Stimulated activated CD8-positive, alpha-beta memory T cell treated with anti-CD3 and anti-CD28 coated beads, Interleukin-2, amount 100 ng/mL, for 1 hour (primary cell): ENCODE data around the gene TOMM7.
A peak's percentile ranks its signal among the peaks of the same experiment; 100 is the strongest.
"Not testable (repeated sequence)": the region's sequence is repeated elsewhere in the genome, so short reads cannot be mapped to it uniquely, and the experiment has no call there.

Experiments used
- DNase-seq, 2 donors: peaks; one replicate each; pipeline ENCODE4 v3.0.0-alpha.2; 2020; ENCODE audit warnings: low read depth in 2 of 2

The TOMM7 gene

DNA sequence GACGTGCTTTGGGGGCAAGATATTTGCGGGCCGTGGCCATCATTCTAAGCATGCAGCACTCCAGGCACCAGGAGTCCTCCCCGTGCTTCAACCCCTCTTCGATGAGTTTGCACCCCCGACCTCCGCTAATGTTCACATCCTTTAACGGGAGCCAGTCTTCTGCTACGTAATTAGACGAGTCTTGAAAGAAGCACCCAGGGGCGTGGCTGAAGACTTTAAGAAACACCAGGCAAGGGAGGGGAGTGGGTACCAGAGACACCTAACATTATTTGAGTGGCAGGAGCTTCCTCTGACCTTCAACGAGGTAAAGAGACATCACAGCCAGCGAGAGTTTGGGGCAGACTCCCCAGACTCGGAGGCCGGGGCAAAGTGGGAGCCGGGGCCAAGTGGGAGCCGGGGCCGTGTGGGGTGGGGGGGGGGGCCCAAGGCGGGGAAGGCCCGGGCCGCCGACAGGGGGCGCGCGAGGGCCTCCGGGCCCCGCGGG lies 31.1 kb upstream of the TOMM7 start:
- DNase-seq, result peak in 1 of 2 donors; percentile 33

DNA sequence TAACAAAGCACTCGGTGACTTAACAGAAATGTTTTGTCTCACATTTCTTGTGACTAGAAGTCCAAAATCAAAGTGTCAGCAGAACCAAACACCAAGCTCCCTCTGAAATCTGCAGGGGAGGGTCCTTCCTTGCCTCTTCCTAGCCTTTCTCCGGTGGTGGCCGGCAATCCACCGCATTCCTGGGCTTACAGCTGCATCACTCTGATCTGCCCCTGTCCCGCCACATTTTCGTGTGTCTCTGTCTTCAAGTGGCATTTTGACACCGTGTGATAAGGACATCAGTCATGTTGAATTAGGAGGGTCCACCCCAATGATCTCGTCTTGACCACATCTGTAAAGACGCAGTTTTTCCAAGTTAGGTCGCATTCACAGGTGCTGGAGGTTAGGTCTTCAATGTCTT lies 30.5 kb upstream of the TOMM7 start:
- no peak for DNase-seq

DNA sequence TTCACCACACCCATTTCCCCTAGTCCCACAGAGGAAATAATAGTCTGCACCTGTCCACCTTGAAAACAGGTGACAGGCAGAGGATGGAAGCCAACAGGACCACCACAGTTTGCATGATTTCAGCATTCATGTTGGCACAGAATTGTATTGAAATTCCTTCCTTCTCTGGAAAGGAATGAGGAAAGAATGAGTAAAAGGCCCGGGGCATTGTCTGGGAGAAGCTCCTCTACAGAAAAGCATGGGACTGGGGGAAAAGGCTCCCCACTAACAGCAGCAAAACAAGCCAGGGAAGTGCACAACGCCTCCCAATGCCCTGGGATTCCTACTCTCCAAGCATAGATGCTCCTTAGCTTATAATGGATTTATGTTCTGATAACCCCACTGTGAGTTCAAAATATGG lies 28.5 kb upstream of the TOMM7 start:
- no peak for DNase-seq

DNA sequence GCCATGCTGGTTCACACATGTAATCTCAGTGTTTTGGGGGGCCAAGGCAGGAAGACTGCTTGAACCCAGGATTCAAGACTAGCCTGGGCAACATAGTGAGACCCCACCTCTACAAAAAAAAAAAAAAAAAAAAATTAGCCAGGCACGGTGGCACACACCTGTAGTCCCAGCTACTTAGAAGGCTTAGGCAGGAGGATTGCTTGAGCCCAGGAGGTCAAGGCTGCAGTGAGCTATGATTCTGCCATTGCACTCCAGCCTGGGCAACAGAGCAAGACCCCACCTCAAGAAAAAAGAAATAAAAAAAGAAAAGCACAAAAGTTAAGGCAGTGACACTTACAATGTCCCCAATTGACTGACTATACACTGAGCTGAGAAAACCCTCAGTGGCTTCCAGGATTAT lies 27.7 kb upstream of the TOMM7 start:
- DNase-seq, result not testable (repeated sequence)

DNA sequence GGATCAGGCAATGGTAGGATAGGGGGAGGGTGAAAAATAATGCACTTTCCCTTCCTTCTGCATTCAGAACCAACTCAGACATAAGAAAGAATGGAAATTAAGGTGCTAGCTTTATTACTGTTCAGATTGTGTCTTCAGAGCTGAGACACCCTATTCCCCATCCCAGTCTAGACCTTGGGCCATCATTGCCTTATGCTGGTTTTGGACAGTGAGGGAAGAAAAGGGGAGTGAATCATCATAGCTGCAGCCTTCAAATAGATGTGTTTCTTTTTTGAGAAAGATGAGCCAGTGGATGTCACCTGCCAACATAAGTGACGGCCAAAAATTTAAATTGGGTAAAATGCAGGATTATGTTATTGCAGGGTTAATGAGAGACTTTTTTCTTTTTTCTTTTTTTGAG lies 27.0 kb upstream of the TOMM7 start:
- DNase-seq, result no peak

DNA sequence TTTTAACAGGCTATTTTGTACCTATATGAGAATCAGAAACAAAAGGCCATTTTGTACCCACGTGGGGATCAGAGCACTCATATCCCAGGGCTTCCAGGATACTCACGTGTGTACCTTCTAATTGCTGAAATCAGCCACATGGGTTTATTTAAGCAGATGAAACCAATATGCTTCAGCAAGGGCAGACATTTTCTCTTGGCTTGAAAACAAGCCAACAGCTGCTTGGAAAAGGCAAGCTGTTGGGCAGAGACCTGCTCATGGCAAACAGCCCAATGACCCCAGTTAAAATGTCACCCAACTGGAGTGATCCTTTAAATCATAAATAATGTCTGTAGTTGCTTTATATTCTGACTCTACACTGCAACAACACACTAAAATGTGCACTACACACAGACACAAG lies 26.5 kb upstream of the TOMM7 start:
- no peak for DNase-seq

DNA sequence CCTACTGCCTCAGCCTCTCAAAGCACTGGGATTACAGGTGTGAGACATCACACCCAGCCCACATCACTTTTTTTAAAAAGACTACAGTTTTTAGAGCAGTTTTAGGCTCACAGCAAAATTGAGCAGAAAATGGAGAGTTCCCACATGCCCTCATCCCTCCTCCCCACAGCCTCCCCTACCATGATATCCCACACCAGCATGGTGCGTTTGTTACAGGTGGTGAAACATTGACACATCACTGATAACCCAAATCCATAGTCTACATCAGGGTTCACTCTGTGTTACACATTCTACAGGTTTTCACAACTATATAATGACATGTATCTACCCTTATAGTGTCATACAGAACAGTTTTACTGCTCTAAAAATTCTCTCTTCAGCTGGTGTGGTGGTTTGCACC lies 24.3 kb upstream of the TOMM7 start:
- DNase-seq, result no peak

DNA sequence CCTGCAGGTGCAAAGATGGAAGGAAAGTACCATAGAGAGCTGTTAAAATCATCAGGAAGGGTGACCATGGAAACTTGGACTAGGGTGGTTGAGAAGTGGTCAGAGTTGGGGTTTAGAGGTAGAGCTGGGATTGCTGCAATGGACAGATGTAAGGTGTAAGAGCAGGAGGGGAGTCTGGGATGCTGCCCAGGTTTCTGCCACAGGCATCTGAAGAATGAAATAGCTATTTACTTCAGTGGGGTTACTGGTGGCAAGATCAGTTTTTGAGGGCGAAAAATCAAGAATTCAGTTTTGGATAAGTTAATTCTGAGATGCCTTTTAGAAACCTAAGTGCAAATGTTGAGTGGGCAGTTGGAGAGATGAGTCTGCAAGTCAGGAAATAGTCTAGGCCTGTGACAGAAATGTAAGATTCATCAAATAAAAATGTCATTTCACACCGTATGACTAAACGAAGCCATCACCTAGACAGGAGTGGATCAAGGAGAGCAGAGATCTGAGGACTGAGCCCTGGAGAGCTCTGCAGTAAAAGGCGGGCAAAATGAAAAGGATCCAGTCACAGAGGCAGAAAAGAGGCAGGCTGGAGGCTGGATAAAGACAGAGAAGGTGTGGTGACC lies 22.7 kb upstream of the TOMM7 start:
- no peak for DNase-seq

DNA sequence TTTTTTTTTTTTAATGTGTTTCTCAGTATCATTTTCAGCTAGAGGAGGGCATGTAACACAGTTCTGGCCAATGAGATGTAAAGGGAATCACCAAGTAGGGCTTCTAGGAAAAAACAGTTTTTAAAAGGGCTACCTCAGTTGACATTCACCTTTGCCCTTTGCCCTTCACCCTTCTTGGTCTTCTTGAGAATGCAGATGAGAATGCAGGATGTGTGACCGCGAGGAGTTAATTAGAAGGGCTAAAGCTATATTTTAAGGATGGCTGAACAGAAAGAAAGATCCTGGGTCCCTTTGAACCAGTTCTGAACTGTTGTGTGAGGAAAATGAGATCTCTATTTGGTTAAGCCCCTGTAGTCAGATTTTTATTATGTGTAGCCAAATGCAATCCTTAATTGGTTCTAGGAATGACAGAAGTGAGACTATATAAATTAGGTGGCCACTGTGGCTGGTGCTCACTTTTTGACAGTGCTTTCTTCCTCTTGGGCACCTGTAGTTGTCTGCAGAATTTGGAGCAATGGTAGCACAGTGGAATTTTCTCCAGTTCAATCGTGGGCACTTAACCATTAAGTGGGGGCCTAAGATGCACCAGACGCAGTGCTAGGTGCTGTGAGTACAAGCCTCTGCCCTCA lies 21.1 kb upstream of the TOMM7 start:
- no peak for DNase-seq

DNA sequence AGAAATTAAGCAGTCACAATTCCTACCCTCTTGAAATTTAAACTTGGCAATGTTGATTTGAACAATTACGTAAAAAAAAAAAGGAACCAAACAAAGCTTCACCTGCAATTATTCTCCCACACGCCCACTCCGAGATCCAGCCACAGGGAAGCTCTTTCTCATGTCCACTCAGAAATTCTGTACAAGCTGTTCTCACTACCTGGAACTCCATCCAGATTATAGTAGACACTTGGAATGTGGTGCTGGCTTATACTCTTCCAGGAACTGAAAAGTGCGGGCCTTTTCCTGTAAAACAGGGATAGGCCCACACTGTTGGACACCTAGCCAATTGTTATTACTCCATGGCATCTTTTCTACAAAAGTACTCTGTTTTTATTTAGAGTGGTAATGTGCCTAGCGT lies 20.3 kb upstream of the TOMM7 start:
- no peak for DNase-seq

DNA sequence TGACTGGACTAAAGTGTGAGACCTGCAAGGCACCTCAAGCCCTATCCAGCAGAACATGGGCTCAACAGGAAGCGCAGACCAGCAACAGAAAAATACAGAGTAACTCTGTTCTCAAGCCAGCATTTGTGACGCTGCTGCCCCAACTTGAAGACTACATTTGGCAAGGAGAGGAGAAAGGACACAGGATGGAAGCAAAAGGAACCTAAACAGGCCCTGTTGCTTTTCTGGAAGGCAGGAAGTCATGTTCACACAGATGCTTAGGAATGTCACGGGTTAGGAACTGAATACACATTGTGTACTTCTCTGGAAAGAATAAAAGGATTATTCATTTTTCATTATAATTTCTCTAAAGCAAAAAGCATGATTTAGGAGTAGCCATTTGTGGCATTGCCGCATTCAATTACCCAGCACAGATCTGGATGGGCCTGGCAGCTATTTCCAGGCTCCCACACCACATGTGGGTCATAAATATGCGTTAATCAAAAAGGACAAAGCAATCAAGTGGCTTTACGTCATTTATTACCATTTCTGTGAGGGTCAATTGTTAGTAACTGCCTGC lies 19.8 kb upstream of the TOMM7 start:
- no peak for DNase-seq

DNA sequence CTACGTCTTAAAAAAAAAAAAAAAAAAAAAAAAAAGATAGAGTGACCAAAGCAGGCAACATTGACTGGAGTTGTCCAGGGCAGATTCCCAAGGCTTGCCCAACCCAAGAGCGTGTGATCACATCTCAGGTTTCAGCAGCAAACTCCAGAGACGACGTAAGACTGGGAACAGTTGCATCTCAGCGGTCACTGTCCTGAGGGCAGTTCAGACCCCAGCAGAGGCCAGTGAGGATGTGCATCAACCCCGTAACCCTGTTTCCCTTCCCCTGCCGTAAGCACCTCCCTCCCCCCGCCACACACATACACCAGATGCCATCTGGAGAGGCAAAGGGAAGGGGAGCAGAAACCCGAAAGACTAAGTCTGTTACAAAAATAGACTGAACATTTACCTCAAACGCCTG lies 19.3 kb upstream of the TOMM7 start:
- DNase-seq, result no peak

DNA sequence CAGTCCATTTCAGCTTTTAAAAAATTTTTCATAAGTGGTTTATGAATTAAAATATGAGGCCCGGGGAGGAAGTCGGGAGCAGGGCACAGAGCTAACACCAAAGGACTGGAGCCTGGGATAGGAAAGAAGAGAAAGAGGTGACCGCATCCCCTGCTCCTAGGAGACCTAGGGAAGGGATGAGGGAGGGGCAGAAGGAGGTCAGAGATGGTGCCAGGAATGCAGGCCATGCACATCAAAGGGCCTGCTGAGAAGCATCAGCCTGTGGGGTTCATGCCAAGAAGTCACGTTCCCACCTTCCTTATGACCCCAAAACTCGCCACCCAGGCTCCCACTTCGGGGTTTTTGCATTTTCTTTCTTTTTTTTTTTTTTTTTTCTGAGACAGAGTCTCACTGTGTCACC lies 14.7 kb upstream of the TOMM7 start:
- no peak for DNase-seq

DNA sequence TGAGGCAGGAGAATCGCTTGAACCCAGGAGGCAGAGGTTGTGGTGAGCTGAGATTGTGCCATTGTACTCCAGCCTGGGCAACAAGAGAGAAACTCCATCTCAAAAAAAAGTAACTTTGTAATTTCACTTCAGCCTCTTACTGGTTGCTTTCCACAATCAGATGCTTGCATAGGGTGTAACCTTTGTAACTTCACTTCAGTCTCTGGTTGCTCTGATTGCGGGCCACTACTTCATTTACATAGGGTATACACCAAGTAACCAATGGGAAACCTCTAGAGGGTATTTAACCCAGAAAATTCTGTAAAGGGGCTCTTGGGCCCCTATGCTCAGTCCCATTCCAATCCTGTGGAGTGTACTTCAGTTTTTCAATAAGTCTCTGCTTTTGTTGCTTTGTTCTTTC lies 13.9 kb upstream of the TOMM7 start:
- not testable (repeated sequence) for DNase-seq

DNA sequence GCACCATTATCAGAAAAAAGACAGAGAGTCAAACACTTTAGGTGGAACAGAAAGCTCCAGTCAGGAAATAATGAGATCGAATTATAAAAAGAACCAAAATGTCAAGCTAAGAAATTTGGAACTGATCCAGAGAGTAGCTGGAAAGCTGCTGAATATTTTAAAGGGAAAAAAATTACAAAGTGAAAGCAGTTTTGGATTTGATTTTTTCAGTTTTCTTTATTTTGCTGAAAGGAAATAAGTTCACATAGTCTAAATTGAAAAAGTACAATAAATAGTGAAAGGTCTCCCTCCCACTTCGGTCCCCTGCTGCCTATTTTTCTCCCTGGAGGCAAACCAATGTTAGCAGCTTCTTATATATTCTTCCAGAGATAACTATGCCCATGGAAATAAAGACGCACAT lies 11.3 kb upstream of the TOMM7 start:
- no peak for DNase-seq

DNA sequence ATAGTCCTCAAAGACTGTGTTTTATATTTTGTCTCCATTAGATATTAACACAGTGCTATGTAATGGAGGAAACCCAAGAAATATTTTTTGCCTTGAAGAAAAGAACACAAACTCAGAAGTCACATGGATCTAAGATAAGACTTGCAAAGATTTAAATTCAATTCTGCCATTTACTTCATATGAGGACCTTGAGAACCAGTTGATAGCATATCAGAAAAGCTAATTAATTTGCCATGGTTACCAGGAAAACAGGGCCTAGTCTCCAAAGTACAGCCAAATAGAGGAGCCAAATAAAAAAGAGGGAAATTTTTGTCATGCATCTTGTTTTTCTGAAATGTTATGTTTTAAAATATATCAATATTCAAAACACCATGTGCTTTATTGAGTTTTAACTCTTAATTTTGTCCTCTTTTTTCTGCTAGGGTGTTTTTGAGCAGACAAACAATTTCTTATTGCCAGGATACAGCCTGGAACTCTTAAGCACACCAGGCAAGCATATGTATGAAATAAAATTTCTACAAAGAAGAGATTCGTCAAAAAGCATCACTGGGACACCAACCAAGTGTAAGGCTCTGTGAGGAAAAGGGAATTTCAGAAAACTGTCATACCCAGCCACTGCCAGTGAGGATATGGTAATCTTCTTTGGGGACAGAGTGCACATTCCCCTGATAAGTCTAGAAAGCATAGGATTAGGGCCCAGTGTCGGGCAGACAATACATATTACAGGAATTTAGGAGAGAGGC lies 10.6 kb upstream of the TOMM7 start:
- no peak for DNase-seq

DNA sequence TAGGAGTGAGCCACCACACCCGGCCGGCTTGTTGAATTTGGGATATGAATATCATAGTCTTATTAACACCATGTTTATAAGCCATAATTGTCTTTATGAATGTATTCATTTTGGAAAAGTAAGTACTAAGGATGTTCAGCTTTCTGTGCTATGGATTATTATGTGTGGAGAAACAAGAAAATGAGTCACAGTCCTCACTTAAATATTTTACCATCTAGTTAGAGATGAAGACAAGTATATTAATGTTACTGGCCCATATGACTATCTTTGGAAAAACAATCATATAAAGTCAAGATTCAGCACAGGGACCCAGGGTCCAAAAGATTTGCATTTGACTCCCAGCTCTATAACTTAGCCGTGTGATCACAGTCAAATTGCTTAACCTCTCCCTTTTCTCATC lies 9.8 kb upstream of the TOMM7 start:
- no peak for DNase-seq

DNA sequence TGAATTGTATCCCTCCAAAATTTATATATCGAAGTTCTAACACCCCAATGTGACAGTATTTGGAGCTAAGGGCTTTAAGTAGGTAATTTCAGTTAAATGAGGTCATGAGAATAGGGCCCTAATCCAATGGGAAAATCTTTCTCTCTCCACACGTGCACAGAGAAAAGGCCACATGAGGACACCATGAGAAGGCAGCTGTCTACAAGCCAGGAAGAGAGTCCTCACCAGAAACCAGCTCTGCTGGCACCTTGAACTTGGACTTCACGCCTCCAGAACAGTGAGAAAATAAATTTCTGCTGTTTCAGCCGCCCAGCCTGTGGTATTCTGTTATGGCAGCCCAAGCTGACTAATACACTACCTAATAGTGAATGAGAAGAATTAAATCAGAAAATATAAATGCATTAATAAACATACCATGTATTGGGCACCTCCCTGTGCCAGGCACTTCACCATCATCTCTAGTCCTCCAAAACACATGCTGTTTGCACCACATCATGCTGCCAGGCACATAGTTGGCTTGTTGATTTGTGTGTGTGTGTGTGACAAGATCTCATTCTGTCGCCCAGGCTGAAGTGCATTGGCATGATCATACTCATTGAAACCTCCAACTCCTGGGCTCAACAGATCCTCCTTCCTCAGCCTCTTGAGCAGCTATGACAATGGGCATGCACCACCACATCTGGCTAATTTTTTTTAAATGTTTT lies 9.1 kb upstream of the TOMM7 start:
- DNase-seq, result no peak

DNA sequence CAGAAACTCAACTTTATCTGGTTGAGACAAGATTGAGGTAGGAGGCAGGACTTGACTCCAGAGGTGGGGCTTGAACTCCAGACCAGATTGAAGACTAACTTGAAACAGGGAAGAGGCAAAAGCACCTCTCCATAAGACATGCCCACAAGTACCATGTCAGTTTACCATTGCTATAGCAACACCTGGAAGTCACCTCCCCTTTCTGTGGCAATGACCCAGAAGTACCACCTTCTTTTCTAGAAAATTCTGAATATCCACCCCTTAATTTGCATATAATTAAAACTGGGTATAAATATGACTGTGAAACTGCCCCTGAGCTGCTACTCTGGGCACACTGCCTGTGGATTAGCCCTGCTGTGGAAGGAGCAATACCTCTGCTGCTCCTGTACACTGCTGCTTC lies 4.9 kb upstream of the TOMM7 start:
- no peak for DNase-seq

DNA sequence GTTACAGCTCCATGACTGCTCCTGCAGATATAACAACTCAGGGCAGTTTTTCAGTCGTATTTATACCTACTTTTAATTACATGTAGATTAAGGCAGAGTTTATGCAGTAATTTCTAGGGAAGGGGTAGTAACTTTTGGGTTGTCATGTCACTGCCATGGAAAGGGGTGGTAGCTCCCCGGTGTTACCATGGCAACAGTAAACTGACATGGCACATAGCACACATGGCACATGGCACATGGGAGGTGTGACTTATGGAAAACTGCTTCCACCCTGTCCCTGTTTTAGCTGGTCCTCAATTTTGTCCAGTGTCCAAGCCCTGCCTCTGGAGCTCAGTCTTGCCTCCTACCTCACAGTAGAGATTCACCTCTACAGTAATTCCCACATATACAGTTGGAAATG lies 3.9 kb upstream of the TOMM7 start:
- no peak for DNase-seq

DNA sequence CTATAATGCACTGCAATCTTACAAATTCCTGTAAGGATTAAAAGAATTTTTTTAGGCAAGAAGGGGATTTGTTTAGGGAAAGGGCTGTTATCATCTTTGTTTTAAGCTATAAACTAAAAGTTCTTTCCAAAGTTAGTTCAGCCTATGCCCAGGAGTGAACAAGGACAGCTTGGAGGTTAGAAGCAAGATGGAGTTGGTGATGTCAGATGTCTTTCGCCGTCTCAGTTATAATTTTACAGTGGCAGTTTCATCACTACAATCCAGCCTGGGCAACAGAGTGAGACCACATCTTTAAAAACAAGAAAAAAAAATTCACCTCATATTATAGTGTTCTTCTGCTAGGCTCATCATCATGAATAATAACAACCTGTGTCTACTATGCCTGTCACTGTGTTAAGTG lies 2.1 kb upstream of the TOMM7 start:
- DNase-seq, result no peak

DNA sequence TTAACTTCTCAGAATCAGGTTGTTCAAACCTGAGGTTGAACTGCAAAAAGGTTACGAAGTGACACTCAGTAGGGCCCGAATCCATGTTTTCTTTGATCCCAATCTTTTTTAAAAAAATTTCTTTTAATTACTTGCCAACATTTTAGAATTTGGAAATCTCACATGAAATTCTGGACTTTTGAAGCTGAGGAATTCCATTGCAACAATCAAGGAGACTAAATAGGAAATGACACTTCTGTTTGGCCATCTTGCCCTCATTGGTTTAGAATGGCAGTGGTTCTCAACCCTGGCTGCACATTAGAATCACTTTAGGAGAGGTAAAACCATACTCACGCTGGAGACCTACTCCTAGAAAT lies 471 bp upstream of the TOMM7 start:
- DNase-seq, result no peak
